ENCODE data around the gene TMEM145.
A peak's percentile ranks its signal among the peaks of the same experiment; 100 is the strongest.

Gene TMEM145

DNA sequence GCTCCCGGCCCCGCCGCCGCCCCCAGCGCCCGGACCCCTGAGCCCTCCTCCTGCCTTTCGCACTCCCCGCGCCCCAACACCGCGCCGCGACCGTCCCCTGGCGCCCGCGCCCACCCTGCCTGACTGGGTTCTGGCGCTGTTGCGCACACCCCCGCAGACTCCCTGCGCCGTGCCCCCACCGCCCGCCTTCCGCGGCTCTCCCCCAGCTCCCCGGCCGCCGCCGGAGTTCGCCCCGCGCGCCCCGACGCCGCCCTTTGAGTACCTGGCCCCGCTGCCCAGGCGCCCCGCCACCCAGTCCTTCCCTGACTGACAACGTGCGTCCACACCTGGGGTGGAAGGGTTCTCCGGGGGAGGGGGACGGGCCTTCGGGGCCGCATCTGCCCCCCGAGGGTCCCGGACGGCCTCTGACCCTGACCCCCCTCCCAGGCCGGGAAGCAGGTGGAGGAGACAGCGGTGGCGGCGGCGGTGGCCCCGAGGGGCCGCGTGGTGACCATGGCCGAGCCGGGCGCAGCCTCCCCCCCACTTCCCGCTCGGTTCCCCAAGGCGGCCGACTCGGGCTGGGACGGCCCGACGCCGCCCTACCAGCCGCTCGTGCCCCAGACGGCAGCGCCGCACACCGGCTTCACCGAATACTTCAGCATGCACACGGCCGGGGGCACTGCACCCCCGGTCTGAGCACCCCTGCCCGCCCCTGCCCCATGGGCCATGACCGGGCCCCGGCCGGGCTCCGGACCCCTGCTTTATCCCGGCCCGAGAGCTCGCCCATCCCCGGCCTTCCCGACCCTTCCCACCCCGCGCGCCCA is 10.9 kb downstream of the TMEM145 start:
- Histone ChIP-seq H3F3A (ENCODE audit: low read depth) (no peaks in the 10 kb centered on the region), H2AFZ (ENCODE audit: low read length) (no peak overlapping the region), H3K36me3 (ENCODE audit: insufficient read depth, low read length) (no peaks in the 10 kb centered on the region), H3K4me1 (ENCODE audit: insufficient read depth, low read length, poor library complexity, severe bottlenecking) (peaks cover 27% of the 10 kb centered on the region), H3K9ac (ENCODE audit: low read depth, low read length, poor library complexity, severe bottlenecking) (no peak overlapping the region), H3K79me2 (ENCODE audit: insufficient read depth, low read length) (peaks cover 34% of the 10 kb centered on the region), H3K4me2 (ENCODE audit: low read depth, low read length, poor library complexity, severe bottlenecking) (no peak overlapping the region), H3K27me3 (ENCODE audit: insufficient read depth, low read length, poor library complexity, severe bottlenecking) (no peaks in the 10 kb centered on the region), H3K4me3 (ENCODE audit: low read length, poor library complexity, severe bottlenecking) (no peak overlapping the region), H4K20me1 (ENCODE audit: insufficient read depth, low read length, poor library complexity, severe bottlenecking) (peaks cover 17% of the 10 kb centered on the region), H3K9me2 (replicated peaks; ENCODE audit: low read depth, low read length) (no peaks in the 10 kb centered on the region), H3K9me3 (ENCODE audit: insufficient read depth, low read depth, low read length) (no peaks in the 10 kb centered on the region)
- TF ChIP-seq, protein P1, sequence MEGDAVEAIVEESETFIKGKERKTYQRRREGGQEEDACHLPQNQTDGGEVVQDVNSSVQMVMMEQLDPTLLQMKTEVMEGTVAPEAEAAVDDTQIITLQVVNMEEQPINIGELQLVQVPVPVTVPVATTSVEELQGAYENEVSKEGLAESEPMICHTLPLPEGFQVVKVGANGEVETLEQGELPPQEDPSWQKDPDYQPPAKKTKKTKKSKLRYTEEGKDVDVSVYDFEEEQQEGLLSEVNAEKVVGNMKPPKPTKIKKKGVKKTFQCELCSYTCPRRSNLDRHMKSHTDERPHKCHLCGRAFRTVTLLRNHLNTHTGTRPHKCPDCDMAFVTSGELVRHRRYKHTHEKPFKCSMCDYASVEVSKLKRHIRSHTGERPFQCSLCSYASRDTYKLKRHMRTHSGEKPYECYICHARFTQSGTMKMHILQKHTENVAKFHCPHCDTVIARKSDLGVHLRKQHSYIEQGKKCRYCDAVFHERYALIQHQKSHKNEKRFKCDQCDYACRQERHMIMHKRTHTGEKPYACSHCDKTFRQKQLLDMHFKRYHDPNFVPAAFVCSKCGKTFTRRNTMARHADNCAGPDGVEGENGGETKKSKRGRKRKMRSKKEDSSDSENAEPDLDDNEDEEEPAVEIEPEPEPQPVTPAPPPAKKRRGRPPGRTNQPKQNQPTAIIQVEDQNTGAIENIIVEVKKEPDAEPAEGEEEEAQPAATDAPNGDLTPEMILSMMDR (conservative IDR thresholded peaks at IDR 0.05; ENCODE audit: low read length): no peak
- no peak for TF ChIP-seq EZH2phosphoT487 (IDR thresholded peaks at IDR 0.05; ENCODE audit: borderline replicate concordance)

DNA sequence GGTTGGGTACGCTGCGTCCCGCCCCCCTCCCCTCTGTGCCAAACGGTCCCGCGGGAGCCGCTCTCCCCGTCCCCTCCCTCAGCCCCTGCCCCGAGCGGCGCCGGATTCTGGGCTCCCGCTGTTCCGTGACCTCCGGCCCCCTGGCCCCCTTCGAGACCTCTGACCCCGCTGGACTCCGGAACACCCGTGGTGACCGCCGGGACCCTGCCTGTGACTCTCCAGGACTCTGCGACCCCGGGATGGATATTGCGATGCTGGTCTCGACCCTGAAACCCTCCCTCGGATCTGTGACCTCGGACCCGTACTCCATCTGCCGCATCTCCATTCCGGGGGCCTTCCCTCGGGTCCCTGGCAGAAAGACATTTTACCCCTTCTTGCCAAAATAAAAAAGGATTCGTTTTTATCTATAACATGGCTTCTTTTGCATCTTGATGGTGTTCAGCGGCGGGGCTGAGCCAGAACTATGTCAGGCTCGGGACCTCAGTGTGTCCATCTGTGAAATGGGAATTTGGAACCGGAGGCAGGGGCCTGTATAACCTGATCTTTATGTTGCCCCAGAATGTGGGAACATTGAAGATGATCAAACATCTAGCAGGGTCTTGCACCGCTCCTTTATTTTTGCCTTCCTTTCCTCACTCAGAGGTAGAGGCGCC is 11.7 kb downstream of the TMEM145 start:
- Histone ChIP-seq H3K4me1 (ENCODE audit: insufficient read depth, low read length, poor library complexity, severe bottlenecking) (peaks cover 27% of the 10 kb centered on the region), H4K20me1 (ENCODE audit: insufficient read depth, low read length, poor library complexity, severe bottlenecking) (peaks cover 17% of the 10 kb centered on the region), H3K9ac (ENCODE audit: low read depth, low read length, poor library complexity, severe bottlenecking) (peak overlapping the region; percentile 6), H3F3A (ENCODE audit: low read depth) (no peaks in the 10 kb centered on the region), H3K4me3 (ENCODE audit: low read length, poor library complexity, severe bottlenecking) (no peak overlapping the region), H3K79me2 (ENCODE audit: insufficient read depth, low read length) (peaks cover 34% of the 10 kb centered on the region), H2AFZ (ENCODE audit: low read length) (peak overlapping the region; percentile 89), H3K36me3 (ENCODE audit: insufficient read depth, low read length) (no peaks in the 10 kb centered on the region), H3K9me3 (ENCODE audit: insufficient read depth, low read depth, low read length) (no peaks in the 10 kb centered on the region), H3K27me3 (ENCODE audit: insufficient read depth, low read length, poor library complexity, severe bottlenecking) (no peaks in the 10 kb centered on the region), H3K4me2 (ENCODE audit: low read depth, low read length, poor library complexity, severe bottlenecking) (no peak overlapping the region), H3K9me2 (replicated peaks; ENCODE audit: low read depth, low read length) (no peaks in the 10 kb centered on the region)
- no peak for TF ChIP-seq EZH2phosphoT487 (IDR thresholded peaks at IDR 0.05; ENCODE audit: borderline replicate concordance)
- TF ChIP-seq, protein P1 (conservative IDR thresholded peaks at IDR 0.05; ENCODE audit: low read length): peak; percentile 89

DNA sequence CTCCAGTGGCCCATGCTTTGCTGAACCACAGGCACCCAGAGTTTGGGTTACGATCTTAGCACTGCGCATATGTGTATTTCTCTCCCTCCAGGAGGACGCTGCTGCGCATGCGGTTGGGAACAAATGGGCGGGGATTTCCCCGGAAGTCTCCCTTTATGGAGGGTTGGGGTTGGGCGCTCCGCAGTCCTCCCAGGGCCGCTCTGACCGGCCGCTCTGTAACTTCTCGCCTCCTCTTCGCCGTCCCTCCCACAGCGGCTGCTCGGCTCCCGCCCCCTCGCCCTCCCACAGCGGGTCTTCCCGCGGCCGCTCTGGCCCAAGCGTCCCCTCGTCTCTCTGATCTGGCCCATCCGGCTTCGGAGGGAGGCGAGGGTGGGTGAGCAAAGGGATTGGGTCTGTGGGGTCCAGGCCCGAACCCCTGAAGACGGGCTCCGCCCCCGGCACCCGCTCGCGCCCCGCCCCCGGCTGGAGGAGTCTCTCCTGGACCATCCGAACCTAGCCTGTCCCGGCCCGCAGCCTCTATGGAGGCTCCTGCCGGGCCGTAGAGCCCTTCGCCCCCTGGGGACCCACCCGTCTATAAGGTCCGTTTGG is 12.3 kb downstream of the TMEM145 start, which contains the start of gene MEGF8:
Gene MEGF8, plus strand, starts transcription at position 328 of the 588 bp plus-strand sequence. CDS start 609 bp downstream, outside the sequence.
- TF ChIP-seq EZH2phosphoT487 (IDR thresholded peaks at IDR 0.05; ENCODE audit: borderline replicate concordance): no peak
- TF ChIP-seq, protein P1 (conservative IDR thresholded peaks at IDR 0.05; ENCODE audit: low read length): no peak
- Histone ChIP-seq H3K27me3 (ENCODE audit: insufficient read depth, low read length, poor library complexity, severe bottlenecking) (no peaks in the 10 kb centered on the region), H3K4me1 (ENCODE audit: insufficient read depth, low read length, poor library complexity, severe bottlenecking) (peaks cover 30% of the 10 kb centered on the region), H3F3A (ENCODE audit: low read depth) (no peaks in the 10 kb centered on the region), H3K79me2 (ENCODE audit: insufficient read depth, low read length) (peaks cover 38% of the 10 kb centered on the region), H3K36me3 (ENCODE audit: insufficient read depth, low read length) (no peaks in the 10 kb centered on the region), H4K20me1 (ENCODE audit: insufficient read depth, low read length, poor library complexity, severe bottlenecking) (peaks cover 17% of the 10 kb centered on the region), H3K4me3 (ENCODE audit: low read length, poor library complexity, severe bottlenecking) (peak within 1 kb of the TSS; percentile 85), H3K4me2 (ENCODE audit: low read depth, low read length, poor library complexity, severe bottlenecking) (peak within 1 kb of the TSS; percentile 92), H2AFZ (ENCODE audit: low read length) (peak within 1 kb of the TSS; percentile 89), H3K9me3 (ENCODE audit: insufficient read depth, low read depth, low read length) (no peaks in the 10 kb centered on the region), H3K9ac (ENCODE audit: low read depth, low read length, poor library complexity, severe bottlenecking) (peak within 1 kb of the TSS; percentile 89), H3K9me2 (replicated peaks; ENCODE audit: low read depth, low read length) (no peaks in the 10 kb centered on the region)

All from Loucy (cell line).